GM18517 (cell line): Measurements from ENCODE around the gene MCEMP1.

Experiments used
- ATAC-seq: cut with Tn5 transposase; IDR thresholded peaks from one replicate; pipeline ENCODE4 v1.9.1; 2021; ENCODE audit warnings: mild to moderate bottlenecking, moderate library complexity; ENCODE audit not compliant: unreplicated experiment

The MCEMP1 gene

DNA sequence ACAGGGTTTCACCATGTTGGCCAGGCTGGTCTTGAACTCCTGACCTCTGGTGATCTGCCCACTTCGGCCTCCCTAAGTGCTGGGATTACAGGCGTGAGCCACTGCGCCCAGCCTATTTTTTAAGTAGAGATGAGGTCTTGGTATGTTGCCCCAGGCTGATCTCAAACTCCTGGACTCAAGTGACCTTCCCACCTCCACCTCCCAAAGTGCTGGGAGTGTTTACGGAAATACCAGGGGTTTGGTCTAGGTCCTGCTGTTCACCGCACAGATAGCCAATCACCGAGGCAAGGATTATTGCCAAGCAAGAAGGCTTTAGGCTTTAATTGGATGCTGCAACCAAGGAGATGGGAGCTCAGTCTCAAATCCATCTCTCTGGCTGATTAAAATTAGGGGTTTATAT lies 43.5 kb downstream of the MCEMP1 start:
- no peak for ATAC-seq

DNA sequence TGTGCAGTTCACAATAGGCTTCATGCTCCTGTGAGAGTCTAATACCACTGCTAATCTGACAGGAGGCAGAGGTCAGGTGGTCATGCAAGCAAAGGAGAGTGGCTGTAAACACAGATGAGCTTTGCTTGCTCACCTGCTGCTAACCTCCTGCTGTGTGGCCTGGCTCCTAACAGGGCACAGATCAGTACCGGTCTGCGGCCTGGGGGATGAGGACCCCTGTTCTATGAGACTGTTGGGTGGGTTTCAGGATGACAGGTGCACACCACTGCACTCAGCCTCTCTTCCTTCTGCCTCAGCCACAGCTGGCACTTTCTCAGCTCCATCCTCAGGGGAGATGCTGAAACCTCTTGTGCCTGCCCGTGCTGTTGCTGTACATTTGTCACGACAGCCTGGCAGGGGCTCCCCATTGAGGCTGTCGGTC lies 45.4 kb downstream of the MCEMP1 start:
- peak; percentile 55 for ATAC-seq

DNA sequence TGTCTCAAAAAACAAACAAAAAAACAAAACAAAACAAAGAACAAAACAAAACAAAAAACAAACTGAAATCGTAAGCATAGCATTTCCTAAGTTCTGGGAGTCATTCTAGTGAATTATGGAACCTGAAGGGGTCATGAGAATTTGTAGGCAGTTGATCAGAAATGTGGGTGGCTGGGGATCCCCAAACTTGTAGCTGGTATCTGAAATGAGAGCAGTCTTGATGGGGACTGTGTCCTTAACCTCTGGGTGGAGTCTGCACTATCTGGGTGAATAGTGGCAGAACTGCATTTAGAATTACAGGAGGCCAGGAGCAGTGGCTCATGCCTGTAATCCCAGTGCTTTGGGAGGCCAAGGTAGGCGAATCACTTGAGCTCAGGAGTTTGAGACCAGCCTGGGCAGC lies 48.9 kb downstream of the MCEMP1 start:
- ATAC-seq = no peak

DNA sequence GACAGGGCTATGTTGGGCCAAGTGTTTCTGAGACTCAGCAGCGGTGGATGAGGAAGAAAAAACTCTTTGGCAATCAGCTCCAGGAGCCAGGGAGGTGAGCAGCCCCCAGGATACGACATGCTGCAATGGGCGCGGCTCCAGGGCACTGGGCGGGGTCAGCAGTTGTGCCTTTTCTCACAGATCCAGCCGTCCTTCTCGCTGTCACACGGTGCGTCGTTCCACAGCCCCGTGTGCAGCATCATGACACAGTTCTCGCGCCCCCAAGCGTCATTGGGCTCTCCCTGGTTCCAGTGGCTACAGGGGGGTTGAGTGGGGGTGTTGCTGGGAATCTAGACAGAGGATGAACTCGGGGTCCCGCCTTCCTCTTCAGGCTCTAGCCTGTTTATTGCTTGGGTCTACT lies 52.3 kb downstream of the MCEMP1 start:
- ATAC-seq = no peak
